ENCODE data around the gene LRRC10B. TPM values are rescaled to one million over a fixed set of nuclear protein-coding genes. Genes with fewer than 3 reads are reported as not detected.

LRRC10B gene
- total RNA-seq, 2 donors from 2014 or later = not detected

GRCh38 chr11:61526229-61526628 lies 17.7 kb downstream of the LRRC10B start:
- no peaks in the 10 kb centered on the region for H3K9me3 Mint-ChIP-seq
- H3K36me3 Mint-ChIP-seq (ENCODE audit: low read depth) = no peaks in the 10 kb centered on the region
- ATAC-seq (replicated peaks) = no peak
- no peak overlapping the region for H3K4me3 Mint-ChIP-seq
- H3K4me1 Mint-ChIP-seq = no peaks in the 10 kb centered on the region
- peaks cover 24% of the 10 kb centered on the region for H3K27me3 Mint-ChIP-seq
- no peak overlapping the region for H3K27ac Mint-ChIP-seq

- ATAC-seq (replicated peaks) = no peak
Observed at GRCh38 chr11:61526956-61527731, 18.6 kb downstream of the LRRC10B start.

GRCh38 chr11:61528114-61528513 lies 19.6 kb downstream of the LRRC10B start:
- H3K27ac Mint-ChIP-seq = no peak overlapping the region
- no peaks in the 10 kb centered on the region for H3K4me1 Mint-ChIP-seq
- no peak for ATAC-seq (replicated peaks)
- no peak overlapping the region for H3K4me3 Mint-ChIP-seq
- H3K36me3 Mint-ChIP-seq (ENCODE audit: low read depth) = no peaks in the 10 kb centered on the region
- peaks cover 24% of the 10 kb centered on the region for H3K27me3 Mint-ChIP-seq
- H3K9me3 Mint-ChIP-seq = no peaks in the 10 kb centered on the region

More at GRCh38 chr11:61526956-61527731, 18.6 kb downstream of the LRRC10B start:
- peaks cover 24% of the 10 kb centered on the region for H3K27me3 Mint-ChIP-seq
- H3K36me3 Mint-ChIP-seq (ENCODE audit: low read depth) = no peaks in the 10 kb centered on the region
- H3K27ac Mint-ChIP-seq = no peak overlapping the region
- H3K4me1 Mint-ChIP-seq = no peaks in the 10 kb centered on the region
- no peak overlapping the region for H3K4me3 Mint-ChIP-seq
- no peaks in the 10 kb centered on the region for H3K9me3 Mint-ChIP-seq

GRCh38 chr11:61529537-61530225 lies 21.1 kb downstream of the LRRC10B start:
- H3K4me3 Mint-ChIP-seq = no peak overlapping the region
- no peak for ATAC-seq (replicated peaks)

GRCh38 chr11:61531044-61531443 lies 22.5 kb downstream of the LRRC10B start:
- Mint-ChIP-seq H3K4me3 (no peak overlapping the region), H3K9me3 (no peaks in the 10 kb centered on the region), H3K4me1 (peaks cover 7% of the 10 kb centered on the region), H3K27me3 (peaks cover 26% of the 10 kb centered on the region), H3K36me3 (ENCODE audit: low read depth) (no peaks in the 10 kb centered on the region), H3K27ac (no peak overlapping the region)
- ATAC-seq (replicated peaks) = no peak

More at GRCh38 chr11:61529537-61530225, 21.1 kb downstream of the LRRC10B start:
- H3K9me3 Mint-ChIP-seq = no peaks in the 10 kb centered on the region
- peaks cover 30% of the 10 kb centered on the region for H3K27me3 Mint-ChIP-seq
- no peaks in the 10 kb centered on the region for H3K36me3 Mint-ChIP-seq (ENCODE audit: low read depth)
- H3K4me1 Mint-ChIP-seq = peaks cover 3% of the 10 kb centered on the region
- H3K27ac Mint-ChIP-seq = no peak overlapping the region

GRCh38 chr11:61532134-61533038 lies 23.8 kb downstream of the LRRC10B start:
- no peaks in the 10 kb centered on the region for H3K9me3 Mint-ChIP-seq
- peaks cover 18% of the 10 kb centered on the region for H3K27me3 Mint-ChIP-seq
- H3K4me1 Mint-ChIP-seq = peaks cover 7% of the 10 kb centered on the region
- H3K36me3 Mint-ChIP-seq (ENCODE audit: low read depth) = no peaks in the 10 kb centered on the region
- no peak overlapping the region for H3K4me3 Mint-ChIP-seq
- H3K27ac Mint-ChIP-seq = no peak overlapping the region
- peak; percentile 66 for ATAC-seq (replicated peaks)

GRCh38 chr11:61533039-61533375 lies 24.5 kb downstream of the LRRC10B start:
- no peaks in the 10 kb centered on the region for H3K9me3 Mint-ChIP-seq
- no peak for ATAC-seq (replicated peaks)
- peaks cover 18% of the 10 kb centered on the region for H3K27me3 Mint-ChIP-seq
- H3K27ac Mint-ChIP-seq = no peak overlapping the region
- no peak overlapping the region for H3K4me3 Mint-ChIP-seq
- no peaks in the 10 kb centered on the region for H3K36me3 Mint-ChIP-seq (ENCODE audit: low read depth)
- peaks cover 7% of the 10 kb centered on the region for H3K4me1 Mint-ChIP-seq

GRCh38 chr11:61533401-61533800 lies 24.9 kb downstream of the LRRC10B start:
- Mint-ChIP-seq H3K9me3 (no peaks in the 10 kb centered on the region), H3K4me1 (peaks cover 7% of the 10 kb centered on the region), H3K4me3 (no peak overlapping the region), H3K27ac (no peak overlapping the region), H3K27me3 (peaks cover 18% of the 10 kb centered on the region), H3K36me3 (ENCODE audit: low read depth) (no peaks in the 10 kb centered on the region)
- ATAC-seq (replicated peaks) = no peak

GRCh38 chr11:61534025-61534932 lies 25.7 kb downstream of the LRRC10B start:
- Mint-ChIP-seq H3K36me3 (ENCODE audit: low read depth) (no peaks in the 10 kb centered on the region), H3K4me1 (peaks cover 7% of the 10 kb centered on the region), H3K27me3 (peaks cover 21% of the 10 kb centered on the region), H3K9me3 (no peaks in the 10 kb centered on the region), H3K4me3 (no peak overlapping the region), H3K27ac (no peak overlapping the region)
- no peak for ATAC-seq (replicated peaks)

GRCh38 chr11:61534933-61535839 lies 26.6 kb downstream of the LRRC10B start:
- H3K27me3 Mint-ChIP-seq = peaks cover 23% of the 10 kb centered on the region
- H3K4me3 Mint-ChIP-seq = no peak overlapping the region
- no peaks in the 10 kb centered on the region for H3K36me3 Mint-ChIP-seq (ENCODE audit: low read depth)
- H3K9me3 Mint-ChIP-seq = no peaks in the 10 kb centered on the region
- H3K4me1 Mint-ChIP-seq = peaks cover 7% of the 10 kb centered on the region
- ATAC-seq (replicated peaks) = no peak
- no peak overlapping the region for H3K27ac Mint-ChIP-seq

- no peaks in the 10 kb centered on the region for H3K36me3 Mint-ChIP-seq (ENCODE audit: low read depth)
- peaks cover 7% of the 10 kb centered on the region for H3K4me1 Mint-ChIP-seq
- H3K27ac Mint-ChIP-seq = no peak overlapping the region
- peaks cover 23% of the 10 kb centered on the region for H3K27me3 Mint-ChIP-seq
- ATAC-seq (replicated peaks) = no peak
- H3K9me3 Mint-ChIP-seq = no peaks in the 10 kb centered on the region
- no peak overlapping the region for H3K4me3 Mint-ChIP-seq
Observed at GRCh38 chr11:61535998-61536675, 27.6 kb downstream of the LRRC10B start.

- no peak overlapping the region for H3K27ac Mint-ChIP-seq
- H3K4me1 Mint-ChIP-seq = peaks cover 7% of the 10 kb centered on the region
- no peaks in the 10 kb centered on the region for H3K9me3 Mint-ChIP-seq
- no peak for ATAC-seq (replicated peaks)
- peaks cover 29% of the 10 kb centered on the region for H3K27me3 Mint-ChIP-seq
- H3K4me3 Mint-ChIP-seq = no peak overlapping the region
- H3K36me3 Mint-ChIP-seq (ENCODE audit: low read depth) = no peaks in the 10 kb centered on the region
Observed at GRCh38 chr11:61536676-61537270, 28.2 kb downstream of the LRRC10B start.

All from activated T-helper 17 cell treated with anti-CD3 and anti-CD28 coated beads, Interleukin-2, amount 50 U/mL, for 72 hours (primary cell).